NAMALWA (cell line): Measurements from ENCODE around the gene INO80E.
A peak's percentile ranks its signal among the peaks of the same experiment; 100 is the strongest.
"Not testable (repeated sequence)": the region's sequence is repeated elsewhere in the genome, so short reads cannot be mapped to it uniquely, and the experiment has no call there.

Experiments used
- DNase-seq: peaks from one replicate; pipeline ENCODE4 v3.0.0-alpha.2; 2015; ENCODE audit warnings: low spot score

The INO80E gene

GRCh38 chr16:29995911-29996765 lies at the start of gene INO80E:
Gene INO80E (plus strand): TSS chr16:29996241. CDS start chr16:29996311, 70 bp downstream.
- DNase-seq, result peak; percentile 98

DNA sequence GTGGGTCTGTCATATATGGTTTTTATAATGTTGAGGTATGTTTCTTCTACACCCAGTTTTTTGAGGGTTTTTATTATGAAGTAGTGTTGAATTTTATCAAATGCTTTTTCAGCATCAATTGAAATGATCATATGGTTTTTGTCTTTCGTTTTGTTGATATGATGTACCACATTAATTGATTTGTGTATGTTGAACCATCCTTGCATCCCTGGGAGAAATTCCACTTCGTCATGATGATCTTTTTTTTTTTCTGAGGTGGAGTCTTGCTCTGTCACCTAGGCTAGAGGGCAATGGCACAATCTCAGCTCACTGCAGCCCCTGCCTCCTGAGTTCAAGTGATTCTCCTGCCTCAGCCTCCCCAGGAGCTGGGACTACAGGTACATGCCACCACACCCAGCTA lies 48.1 kb upstream of the INO80E start:
- DNase-seq, result no peak

DNA sequence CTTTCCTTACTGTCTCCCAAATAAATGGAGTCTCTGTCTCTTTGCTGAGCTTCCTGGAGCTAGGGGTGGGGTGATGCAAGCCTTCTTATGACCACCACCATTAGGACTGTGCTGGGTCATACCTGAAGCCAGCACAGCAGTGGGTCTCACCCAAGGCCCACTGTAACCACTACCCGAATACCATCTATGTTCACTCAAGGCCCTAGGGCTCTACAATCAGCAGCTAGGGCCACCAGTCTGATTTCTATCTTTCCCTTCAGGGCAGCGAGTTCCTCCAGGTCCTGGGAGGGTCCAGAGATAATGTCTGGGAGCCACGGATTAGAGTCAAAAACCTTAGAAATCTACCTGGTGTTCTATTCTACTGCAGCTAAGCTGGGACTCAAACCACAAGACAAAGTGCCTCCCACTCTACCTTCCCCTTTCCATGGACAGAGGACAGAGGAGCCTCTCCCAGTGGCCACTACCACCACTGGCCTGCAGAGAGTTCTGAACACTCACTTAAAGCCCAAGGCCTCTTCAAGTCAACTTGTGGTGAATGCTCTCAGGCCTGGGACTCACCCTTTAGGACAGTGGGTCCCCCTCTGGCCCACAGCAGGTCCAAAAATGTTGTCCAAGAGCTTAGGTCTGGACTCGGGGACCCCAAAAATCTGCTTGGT lies 45.1 kb upstream of the INO80E start:
- DNase-seq, result no peak

- no peak for DNase-seq
Observed at GRCh38 chr16:29951625-29952365, 44.2 kb upstream of the INO80E start.

DNA sequence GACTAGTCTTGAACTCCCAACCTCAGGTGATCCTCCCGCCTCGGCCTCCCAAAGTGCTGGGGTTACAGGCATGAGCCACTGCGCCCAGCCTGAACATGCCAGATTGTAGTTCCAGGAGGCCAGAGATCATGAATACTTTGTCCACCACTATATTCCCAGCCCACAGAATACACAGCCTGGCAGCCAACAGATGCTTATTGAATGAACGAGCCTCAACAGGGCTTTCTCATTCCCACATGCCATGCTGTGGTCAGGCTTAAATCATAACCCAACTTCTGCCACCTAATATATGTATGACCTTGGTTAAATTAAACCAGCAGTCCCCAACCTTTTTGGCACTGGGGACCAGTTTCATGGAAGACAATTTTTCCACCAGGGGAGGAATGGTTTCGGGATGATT lies 37.3 kb upstream of the INO80E start:
- DNase-seq, result no peak

DNA sequence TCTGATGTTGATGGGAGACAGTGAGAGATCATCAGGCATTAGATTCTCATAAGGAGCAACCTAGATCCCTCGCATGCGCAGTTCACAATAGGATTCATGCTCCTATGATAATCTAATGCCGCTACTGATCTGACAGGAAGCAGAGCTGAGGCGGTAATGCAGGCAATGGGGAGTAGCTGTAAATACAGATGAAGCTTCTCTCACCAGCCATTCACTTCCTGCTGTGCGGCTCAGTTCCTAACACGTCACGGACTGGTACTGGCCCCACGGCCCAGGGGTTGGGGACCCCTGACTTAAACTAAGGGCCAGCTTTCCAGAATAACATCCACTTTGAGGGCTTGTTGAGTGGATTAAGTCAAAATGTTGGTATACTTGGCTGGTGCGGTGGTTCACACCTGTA lies 36.7 kb upstream of the INO80E start:
- DNase-seq, result no peak

DNA sequence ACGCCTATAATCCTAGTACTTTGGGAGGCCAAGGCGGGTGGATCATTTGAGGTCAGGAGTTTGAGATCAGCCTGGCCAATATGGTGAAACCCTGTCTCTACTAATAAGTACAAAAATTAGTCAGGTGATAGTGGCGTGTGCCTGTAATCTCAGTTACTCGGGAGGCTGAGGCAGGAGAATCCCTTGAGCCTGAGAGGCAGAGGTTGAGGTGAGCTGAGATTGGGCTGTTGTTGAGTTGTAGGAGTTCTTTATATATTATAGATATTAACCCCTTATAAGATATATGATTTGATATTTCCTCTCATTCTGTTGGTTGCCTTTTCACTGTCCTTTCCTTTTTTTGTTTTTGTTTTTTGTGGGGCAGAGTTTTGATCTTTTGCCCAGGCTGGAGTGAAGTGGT lies 36.2 kb upstream of the INO80E start:
- not testable (repeated sequence) for DNase-seq

DNA sequence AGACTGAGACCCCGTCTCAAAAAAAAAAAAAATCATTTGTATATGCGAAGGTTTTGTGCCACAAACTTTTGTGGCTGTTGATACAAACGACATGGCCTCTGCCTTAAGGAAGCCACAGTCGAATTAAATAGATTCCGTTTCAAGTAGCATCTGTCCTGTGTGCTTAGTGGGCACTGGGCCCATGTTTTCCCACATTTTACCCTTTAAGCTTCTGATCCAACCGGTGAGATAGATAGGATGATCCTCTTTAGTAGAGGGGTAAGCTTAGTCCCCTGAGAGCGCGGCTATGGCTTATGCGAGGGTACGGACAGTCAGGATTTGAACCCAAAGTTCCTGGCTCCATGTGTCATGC lies 34.9 kb upstream of the INO80E start:
- no peak for DNase-seq

DNA sequence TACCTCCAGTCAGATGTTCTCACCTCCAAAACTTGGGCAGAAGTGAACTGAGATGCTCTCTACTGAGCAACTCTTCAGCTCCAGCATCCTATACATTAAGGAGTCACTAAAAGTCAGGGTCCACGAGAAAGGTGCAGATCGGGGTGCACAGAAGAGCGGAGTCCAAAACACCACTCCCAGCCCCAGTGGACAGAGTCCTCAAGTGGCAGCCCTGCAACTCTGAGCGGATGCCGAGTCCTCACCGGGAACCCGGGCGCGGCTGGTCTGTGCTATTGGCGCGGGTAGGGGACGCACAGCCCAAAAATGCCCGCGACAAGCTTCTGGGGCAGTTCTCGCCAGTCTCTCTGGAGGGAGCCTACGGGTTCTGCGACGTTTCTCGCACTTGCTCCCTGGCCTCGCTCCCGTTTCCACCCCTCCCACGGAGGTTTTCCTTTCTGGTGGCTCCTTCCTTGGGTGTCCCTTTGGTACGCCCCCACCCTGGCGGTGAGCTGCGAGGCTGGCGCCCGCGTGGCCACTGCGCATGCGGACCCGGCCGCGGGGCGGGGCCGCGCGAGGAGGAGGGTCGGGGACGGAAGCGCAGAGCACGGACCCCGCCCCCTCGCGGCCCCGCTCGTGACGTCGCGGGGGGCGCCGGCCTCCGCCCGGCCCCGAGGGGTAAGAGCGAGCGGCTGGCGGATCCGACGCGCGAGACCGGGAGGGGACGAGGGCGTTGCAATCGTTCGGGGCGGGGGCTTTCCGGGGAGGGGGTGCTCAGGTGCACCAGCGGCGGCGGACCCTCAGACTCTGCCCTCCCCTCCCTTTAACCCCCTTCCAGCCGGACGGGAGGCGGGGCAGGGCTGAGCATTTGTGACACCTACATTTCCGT lies 34.3 kb upstream of the INO80E start, which contains the start of gene TMEM219:
Gene TMEM219, plus strand, starts transcription at position 601 of the 865 bp plus-strand sequence. CDS start 1,065 bp downstream, outside the sequence.
- DNase-seq, result peak; percentile 94

GRCh38 chr16:29962344-29962994 lies 33.6 kb upstream of the INO80E start:
- peak; percentile 37 for DNase-seq

- no peak for DNase-seq
Observed at GRCh38 chr16:29963021-29963743, 32.9 kb upstream of the INO80E start.

- DNase-seq, result no peak
Observed at GRCh38 chr16:29968205-29968604, 27.8 kb upstream of the INO80E start.

GRCh38 chr16:29971304-29971703 lies 24.7 kb upstream of the INO80E start:
- DNase-seq, result no peak

DNA sequence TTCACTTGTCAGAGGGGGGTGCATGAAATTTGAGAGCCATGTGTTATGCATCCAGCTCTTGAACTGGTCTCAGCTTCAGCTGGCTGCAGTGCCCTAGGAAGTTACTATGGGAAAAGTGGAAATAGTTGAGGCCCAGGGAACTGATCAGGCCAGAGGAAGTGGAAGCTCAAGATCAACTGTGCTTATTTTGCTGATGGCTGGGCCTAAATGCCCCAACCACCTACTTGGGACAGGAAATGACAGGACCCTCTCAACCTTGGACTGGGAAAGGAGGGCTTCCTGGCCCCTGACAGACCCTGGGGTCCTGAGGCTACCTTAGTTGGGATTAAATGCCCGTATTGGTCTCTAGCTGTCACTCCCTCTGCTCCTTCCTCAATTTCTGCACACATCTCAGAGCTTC lies 23.5 kb upstream of the INO80E start:
- DNase-seq, result no peak

GRCh38 chr16:29972992-29973383 lies 23.1 kb upstream of the INO80E start:
- no peak for DNase-seq

DNA sequence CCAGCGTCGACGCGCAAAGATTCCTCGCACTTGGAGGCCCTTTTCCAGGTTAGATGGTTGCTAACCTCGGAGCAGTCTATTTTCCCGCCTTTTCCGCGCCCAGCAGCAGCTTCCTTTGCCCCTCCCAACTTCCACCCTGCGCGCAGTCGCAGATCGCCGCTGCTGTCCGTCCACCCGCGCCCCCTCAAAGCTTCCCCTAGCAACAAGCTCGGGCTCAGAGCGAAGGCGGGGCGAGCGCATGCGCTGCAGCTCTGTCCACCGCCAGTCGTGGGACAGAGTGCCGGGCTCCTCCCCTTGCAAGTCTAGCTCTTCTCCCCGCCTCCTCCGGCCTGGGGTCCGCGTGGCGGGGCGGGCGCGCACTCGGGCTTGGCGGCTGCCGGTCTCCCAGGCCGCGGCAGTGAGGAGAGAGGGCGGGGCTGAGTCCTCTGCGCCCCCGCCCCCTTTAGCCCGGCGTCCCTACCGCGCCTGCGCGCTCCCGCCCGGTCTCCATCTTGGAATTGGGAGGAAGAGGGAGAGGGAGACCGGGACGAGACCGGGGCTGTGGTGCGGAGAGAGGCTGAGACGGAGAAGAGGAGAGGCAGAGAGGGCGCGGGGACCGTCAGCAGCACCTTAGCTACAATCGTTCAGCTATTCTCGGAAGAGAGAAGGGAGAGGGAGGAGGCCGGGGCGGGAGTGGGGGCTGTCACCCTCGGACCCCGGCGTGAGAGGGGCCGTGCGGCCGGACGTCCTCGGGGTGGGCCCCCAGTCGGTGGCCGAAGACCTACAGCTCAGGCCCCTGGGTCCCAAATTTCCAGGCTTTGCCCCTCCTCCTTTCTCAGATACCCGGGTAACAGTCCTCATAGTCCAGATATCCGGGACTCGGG lies 22.4 kb upstream of the INO80E start, which contains the start of gene TAOK2:
Gene TAOK2, plus strand, starts transcription at position 485 of the 863 bp plus-strand sequence. CDS start 3,905 bp downstream, outside the sequence.
- peak; percentile 99 for DNase-seq

- peak; percentile 42 for DNase-seq
Observed at GRCh38 chr16:29974291-29975133, 21.5 kb upstream of the INO80E start.

DNA sequence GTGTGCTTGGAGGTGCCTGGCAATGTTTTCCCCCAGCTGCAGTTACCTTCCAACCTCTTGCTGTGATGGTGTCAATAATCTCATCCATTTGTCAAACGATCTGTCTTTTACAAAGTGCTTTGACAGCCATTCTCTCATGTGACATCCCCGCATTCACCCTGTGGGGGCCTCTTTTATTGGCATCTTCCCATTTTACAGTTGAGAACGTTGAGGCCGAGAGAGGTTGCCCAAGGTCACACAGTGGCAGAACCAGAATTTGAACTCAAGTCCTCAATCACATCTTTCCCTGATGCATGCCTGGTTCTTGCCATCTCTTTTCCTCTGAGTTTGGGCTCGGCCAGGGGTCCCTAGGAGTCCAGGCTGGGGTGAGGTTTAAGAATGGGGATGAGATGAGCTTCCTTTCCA lies 20.9 kb upstream of the INO80E start:
- DNase-seq, result no peak
